ENCODE measurements around the gene LRRC8E. TPM values are rescaled to one million over a fixed set of nuclear protein-coding genes. Genes with fewer than 3 reads are reported as not detected.

LRRC8E gene
- total and polyA plus RNA-seq, 2 of the 8 experiments (the other 6 are each of a cell fraction or from before 2014, with no cell fraction given) = 2.7 to 2.9 TPM

DNA sequence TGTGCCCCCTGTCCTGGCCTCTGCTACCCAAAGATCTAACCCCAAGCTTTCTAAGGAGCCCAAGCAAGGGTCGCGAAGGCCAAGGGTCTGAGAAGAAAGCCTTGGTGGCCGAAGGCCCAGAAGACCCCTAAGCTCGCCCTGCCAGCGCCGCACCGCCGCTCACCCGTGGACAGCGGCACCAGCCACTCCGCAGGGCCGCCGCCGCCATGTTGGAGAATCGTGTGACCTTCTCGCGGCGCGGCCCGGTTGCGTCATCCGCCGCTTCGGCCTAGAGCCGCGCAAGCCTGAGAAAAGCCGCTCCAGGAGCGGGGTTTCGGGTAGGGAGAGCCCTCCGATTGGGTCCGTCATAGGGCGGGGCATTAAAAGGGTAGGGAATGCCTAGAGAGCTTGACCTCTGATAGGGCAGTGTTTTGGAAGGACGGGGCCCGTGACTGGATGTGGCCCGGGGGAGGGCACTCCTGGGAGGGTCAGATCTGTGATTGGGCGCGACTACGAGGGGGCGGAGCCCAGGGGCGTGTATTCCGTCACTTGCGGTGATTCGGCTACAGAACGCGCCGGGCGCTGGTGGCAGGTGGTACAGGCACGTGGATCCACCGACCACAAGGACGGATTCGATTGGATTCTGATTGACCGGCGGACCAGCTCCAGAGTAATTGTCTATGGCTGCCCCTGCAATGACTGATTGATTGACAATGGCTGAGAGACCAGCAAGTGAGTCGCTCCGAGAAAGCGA lies 55.3 kb downstream of the LRRC8E start, which contains the start of gene TIMM44:
TSS of gene TIMM44 (minus strand) at position 223 of the 733 bp plus-strand sequence. CDS start at position 208, 15 bp downstream.
- H3K36me3 ChIP-seq (ENCODE audit: control insufficient read depth in 2 of 4, insufficient read depth in 4 of 4, low read length in 3 of 4) = peaks cover 2 to 24% (median 10%) of the 10 kb centered on the region in 4 experiments
- DNase-seq (ENCODE audit: low read depth in 1 of 2, low spot score in 2 of 2) (peak; percentile 98), FAIRE-seq (peak; percentile 89)
- H3K56ac ChIP-seq (replicated peaks; ENCODE audit: insufficient read length, low read depth, low read length) = peak within 1 kb of the TSS; percentile 62
- WGBS, 2 experiments (ENCODE audit: extremely low coverage in 1 of 2, insufficient coverage in 1 of 2, insufficient read length in 1 of 2, insufficient replicate concordance in 2 of 2, low coverage in 1 of 2, low lambda C conversion rate in 2 of 2, missing lambda C conversion rate in 1 of 2) = 3% methylated on average over 55 of the region's 56 CpGs; no CpG with 5 or more reads in 1 of the 2 experiments
- 0 out of 2 replicates have a peak within 1 kb of the TSS, but pooled peaks have one; percentile 0 for H2AFZ ChIP-seq (ENCODE audit: low read length)
- H3K27ac ChIP-seq (ENCODE audit: low read depth, low read length) = peak within 1 kb of the TSS; percentile 94
- no peaks in the 10 kb centered on the region for H3K27me3 ChIP-seq (replicated peaks in 1 of 4; ENCODE audit: control insufficient read depth in 3 of 4, extremely low read depth in 1 of 4, insufficient read depth in 3 of 4, low read length in 3 of 4)
- H3K9ac ChIP-seq (replicated peaks in 1 of 4; ENCODE audit: extremely low read depth in 1 of 4, low read depth in 3 of 4, low read length in 3 of 4) = peak within 1 kb of the TSS; percentile 88 to 97 (median 94)
- CTCF ChIA-PET (ENCODE audit: partially characterized antibody) = interaction anchor here (0.6 to 3.8 kb wide), 33 partner anchors 8 to 444 kb away, joined by 3 to 36 read pairs (median 5); no protein-coding TSS in a partner anchor
- H2BK120ac ChIP-seq (replicated peaks; ENCODE audit: low read depth, low read length) = no peak within 1 kb of the TSS
- H3K9me3 ChIP-seq (ENCODE audit: insufficient read depth in 2 of 2, low read depth in 1 of 2, low read length in 1 of 2) = no peaks in the 10 kb centered on the region
- peak within 1 kb of the TSS; percentile 74 to 83 for H3K4me2 ChIP-seq (ENCODE audit: insufficient read depth in 1 of 2, low read depth in 2 of 2, low read length in 2 of 2)
- peak within 1 kb of the TSS; percentile 99 for H4K8ac ChIP-seq (ENCODE audit: extremely low read depth, insufficient read depth, low read length)
- peaks cover 3% of the 10 kb centered on the region; the same call in 1 of the 2 replicates for H3K23me2 ChIP-seq (ENCODE audit: low read depth, low read length)
- peak within 1 kb of the TSS; percentile 39 for H3K4ac ChIP-seq (replicated peaks; ENCODE audit: insufficient read length, low read depth, low read length)
- no peak within 1 kb of the TSS for H3K23ac ChIP-seq (ENCODE audit: insufficient read length)
- H3K4me3 ChIP-seq (ENCODE audit: extremely low read depth in 1 of 4, insufficient read depth in 2 of 4, low read depth in 3 of 4, low read length in 4 of 4) = peak within 1 kb of the TSS; percentile 90 to 99 (median 97)
- peak within 1 kb of the TSS; percentile 48 for H4K91ac ChIP-seq (replicated peaks; ENCODE audit: insufficient read length, low read length)
- H3K79me2 ChIP-seq (ENCODE audit: control insufficient read depth in 1 of 2, insufficient read depth in 2 of 2, low read length in 2 of 2) = peaks cover 5 to 28% of the 10 kb centered on the region in 2 experiments; a peak in 3 of 4 replicates
- H2BK5ac ChIP-seq (ENCODE audit: low read depth, low read length) = peak within 1 kb of the TSS; percentile 77
- POLR2A ChIA-PET (ENCODE audit: partially characterized antibody) = interaction anchor here (0.6 to 13.5 kb wide), 49 partner anchors 9 to 1733 kb away, joined by 3 to 205 read pairs (median 4); partner anchors contain the start of genes CTXN1, ELAVL1, FBN3 and SNAPC2
- H2BK15ac ChIP-seq (ENCODE audit: low read length) = no peak within 1 kb of the TSS
- H2AK5ac ChIP-seq (ENCODE audit: low read depth, low read length) = peak within 1 kb of the TSS; percentile 66; the same call in 1 of the 2 replicates
- peaks cover 8% of the 10 kb centered on the region for H3K79me1 ChIP-seq (ENCODE audit: low read depth, low read length)
- peaks cover 0 to 3% of the 10 kb centered on the region in 2 experiments for H4K20me1 ChIP-seq (replicated peaks in 1 of 2; ENCODE audit: control insufficient read depth in 1 of 2, insufficient read depth in 2 of 2, low read length in 2 of 2)
- no peak within 1 kb of the TSS for H3K14ac ChIP-seq (ENCODE audit: insufficient read length)
- H3K18ac ChIP-seq (ENCODE audit: extremely low read depth, low read length) = peak within 1 kb of the TSS; percentile 81
- H4K5ac ChIP-seq (ENCODE audit: insufficient read length, low read depth, low read length) = peak within 1 kb of the TSS; percentile 77
- H2BK20ac ChIP-seq (ENCODE audit: low read length) = 0 out of 2 replicates have a peak within 1 kb of the TSS, but pooled peaks have one; percentile 32
- peaks cover 0 to 3% (median 0%) of the 10 kb centered on the region in 4 experiments; a peak in 1 of 7 replicates for H3K4me1 ChIP-seq (replicated peaks in 1 of 4; ENCODE audit: control insufficient read depth in 3 of 4, insufficient read depth in 4 of 4, low read length in 3 of 4)
- peak within 1 kb of the TSS; percentile 80; the same call in 1 of the 2 replicates for H2BK12ac ChIP-seq (ENCODE audit: low read depth, low read length)
- TF ChIP-seq SP2 (IDR thresholded peaks at IDR 0.05; ENCODE audit: low read length) = peak; percentile 38
- no peak for TF ChIP-seq MAFK (IDR thresholded peaks at IDR 0.05; ENCODE audit: low read depth, low read length)
- TF ChIP-seq CBX8 (IDR thresholded peaks at IDR 0.05; ENCODE audit: borderline replicate concordance, low read depth, low read length) = no peak
- peak; percentile 98 for TF ChIP-seq YY1 (IDR thresholded peaks at IDR 0.05; ENCODE audit: low read depth, low read length)
- TF ChIP-seq CHD2 (IDR thresholded peaks at IDR 0.05; ENCODE audit: low read length) = no peak
- TF ChIP-seq CREB1 (IDR thresholded peaks at IDR 0.05) = peak; percentile 95
- peak; percentile 99 for TF ChIP-seq POLR2AphosphoS5 (IDR thresholded peaks at IDR 0.05; ENCODE audit: low read depth, low read length)
- TF ChIP-seq, protein P1, sequence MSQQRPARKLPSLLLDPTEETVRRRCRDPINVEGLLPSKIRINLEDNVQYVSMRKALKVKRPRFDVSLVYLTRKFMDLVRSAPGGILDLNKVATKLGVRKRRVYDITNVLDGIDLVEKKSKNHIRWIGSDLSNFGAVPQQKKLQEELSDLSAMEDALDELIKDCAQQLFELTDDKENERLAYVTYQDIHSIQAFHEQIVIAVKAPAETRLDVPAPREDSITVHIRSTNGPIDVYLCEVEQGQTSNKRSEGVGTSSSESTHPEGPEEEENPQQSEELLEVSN (IDR thresholded peaks at IDR 0.05) = peak; percentile 77; the same call in 1 of the 2 replicates
- peak; percentile 74 to 84; a peak in 3 of 4 replicates for TF ChIP-seq SIN3A (conservative IDR thresholded peaks at IDR 0.05 in 1 of 2, IDR thresholded peaks at IDR 0.05 in 1 of 2; ENCODE audit: low read depth in 1 of 2, low read length in 2 of 2)
- TF ChIP-seq CHD1 (IDR thresholded peaks at IDR 0.05; ENCODE audit: low read depth, low read length) = no peak
- TF ChIP-seq BCL11A (IDR thresholded peaks at IDR 0.05; ENCODE audit: low read depth in 2 of 2, low read length in 2 of 2) = no peak

Measured in H1 (cell line).